Fibroblast of peridontal ligament (primary cell): ENCODE results near the gene MRO.
"Not testable (repeated sequence)": the region's sequence is repeated elsewhere in the genome, so short reads cannot be mapped to it uniquely, and the experiment has no call there.

Experiments
- DNase-seq: peaks from one replicate; pipeline ENCODE4 v3.0.0-alpha.2; 2010; ENCODE audit errors: extremely low read depth

Gene MRO

DNA sequence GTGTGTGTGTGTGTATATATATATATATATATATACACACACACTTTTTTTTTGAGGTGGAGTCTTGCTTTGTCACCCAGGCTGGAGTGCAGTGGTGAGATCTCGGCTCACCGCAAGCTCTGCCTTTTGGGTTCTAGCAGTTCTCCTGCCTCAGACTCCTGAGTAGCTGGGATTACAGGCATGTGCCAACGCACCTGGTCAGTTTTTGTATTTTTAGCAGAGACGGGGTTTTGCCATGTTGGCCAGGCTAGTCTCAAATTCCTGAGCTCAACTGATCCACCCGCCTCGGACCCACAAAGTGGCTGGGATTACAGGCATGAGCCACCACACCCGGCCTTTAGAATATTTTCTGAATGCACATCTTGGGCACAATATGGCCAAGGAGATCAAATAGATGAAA, 13.7 kb upstream of the MRO start:
- DNase-seq, result not testable (repeated sequence)

GRCh38 chr18:50832754-50833153, 12.9 kb upstream of the MRO start:
- DNase-seq, result no peak

- DNase-seq, result no peak
Measured at GRCh38 chr18:50830544-50830943, 10.7 kb upstream of the MRO start.

- no peak for DNase-seq
Measured at GRCh38 chr18:50829644-50830043, 9.8 kb upstream of the MRO start.

- DNase-seq, result no peak
Measured at GRCh38 chr18:50826027-50826426, 6.2 kb upstream of the MRO start.

GRCh38 chr18:50825621-50826020, 5.8 kb upstream of the MRO start:
- no peak for DNase-seq

GRCh38 chr18:50822756-50823155, 2.9 kb upstream of the MRO start:
- no peak for DNase-seq

- no peak for DNase-seq
Measured at GRCh38 chr18:50820901-50821520, 1.2 kb upstream of the MRO start.

GRCh38 chr18:50819027-50819727, 639 bp downstream of the MRO start:
- DNase-seq, result peak; percentile 30

DNA sequence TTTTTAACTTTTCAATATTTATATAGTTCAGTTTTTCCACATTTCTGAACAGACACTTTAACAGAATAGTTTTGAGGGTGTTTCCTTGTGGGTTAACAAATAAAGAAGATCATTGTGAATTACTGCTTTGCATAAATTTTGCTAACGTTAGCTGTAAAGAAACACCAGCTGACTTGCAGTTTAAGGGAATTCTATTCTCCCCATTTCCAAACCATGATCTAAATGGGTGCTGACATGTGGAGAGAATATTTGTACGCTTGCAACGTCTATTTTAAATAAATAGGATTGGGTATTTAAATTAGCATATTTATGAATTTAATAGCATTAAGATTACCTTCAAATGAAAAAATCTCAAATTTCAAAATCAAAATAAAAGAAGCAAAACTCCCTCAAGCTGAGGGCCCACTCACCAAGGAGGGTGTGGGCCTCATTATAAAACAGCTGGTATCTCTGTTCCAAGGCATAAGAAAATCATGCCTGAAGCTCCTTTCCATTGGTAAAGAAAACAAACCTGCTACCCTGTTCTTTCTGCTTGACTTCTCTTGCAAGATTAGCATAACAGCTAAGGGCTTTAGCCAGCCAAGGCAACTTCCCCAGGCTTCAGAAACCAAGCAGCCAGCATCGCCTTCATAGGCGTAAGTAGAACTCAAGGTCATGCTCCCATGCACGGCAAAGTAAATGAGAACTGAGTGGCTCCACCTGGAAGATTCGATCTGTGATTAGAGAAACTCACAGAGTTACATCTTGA, 3.2 kb downstream of the MRO start:
- no peak for DNase-seq

- DNase-seq, result no peak
Measured at GRCh38 chr18:50814395-50814794, 5.4 kb downstream of the MRO start.

- DNase-seq, result no peak
Measured at GRCh38 chr18:50813353-50813752, 6.5 kb downstream of the MRO start.

DNA sequence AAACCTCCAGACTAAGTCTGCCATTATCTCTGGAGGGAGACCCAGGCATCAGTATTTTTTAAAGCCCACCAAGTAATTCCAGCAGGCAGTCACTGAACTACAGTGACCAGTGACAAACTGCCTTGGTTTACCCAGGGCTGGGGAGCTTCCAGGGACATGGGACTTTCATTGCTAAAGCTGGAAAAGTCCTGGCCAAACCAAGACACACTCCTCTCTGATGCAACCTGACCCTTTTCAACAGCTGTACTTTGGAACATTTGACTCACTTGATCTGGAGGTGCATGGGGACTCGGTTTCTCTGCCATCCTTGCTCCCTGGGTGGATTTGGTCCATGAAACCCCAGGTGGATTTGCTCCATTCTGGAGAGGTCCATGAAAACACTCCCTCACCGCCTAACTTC, 7.0 kb downstream of the MRO start:
- DNase-seq, result no peak

DNA sequence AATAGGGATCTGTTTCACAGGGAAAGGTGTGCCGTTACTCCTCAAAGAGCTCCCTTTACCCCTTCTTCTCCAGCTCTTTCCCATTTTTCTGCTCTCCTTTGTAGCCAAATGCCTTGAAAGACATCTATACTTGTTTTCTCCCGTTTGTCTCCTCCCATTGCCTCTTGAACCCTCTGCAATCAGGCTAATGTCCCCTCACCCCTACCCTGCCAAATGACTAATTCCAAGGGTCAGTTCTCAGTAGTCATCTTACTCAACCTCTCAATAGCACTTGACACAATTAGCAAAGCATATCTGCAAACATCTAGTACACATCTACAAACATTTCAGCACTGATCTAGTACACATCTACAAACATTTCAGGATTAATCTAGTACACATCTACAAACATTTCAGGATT, 12.6 kb downstream of the MRO start:
- no peak for DNase-seq

GRCh38 chr18:50806208-50806616, 13.6 kb downstream of the MRO start:
- DNase-seq, result no peak

- no peak for DNase-seq
Measured at GRCh38 chr18:50805732-50806131, 14.1 kb downstream of the MRO start.

GRCh38 chr18:50803592-50803991, 16.2 kb downstream of the MRO start:
- DNase-seq, result no peak

DNA sequence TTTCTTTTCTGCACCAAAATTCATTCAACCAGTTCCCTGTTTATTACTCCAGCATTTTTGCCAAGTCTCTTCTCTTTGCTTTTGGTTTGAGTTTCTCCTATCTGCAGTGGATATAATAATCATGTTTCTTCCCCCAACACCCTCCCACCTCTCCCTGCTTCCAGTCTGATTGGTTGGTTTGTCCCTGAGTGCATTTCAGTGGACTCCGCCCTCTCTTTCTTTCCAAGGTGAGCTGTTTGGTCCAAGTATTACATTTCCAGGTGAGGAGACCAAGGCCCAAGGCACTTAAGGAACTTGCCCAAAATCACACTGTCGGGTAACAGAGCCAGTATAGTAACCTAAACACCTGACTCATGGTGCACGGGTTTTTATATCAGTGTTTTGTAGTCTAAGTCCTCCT, 17.7 kb downstream of the MRO start:
- DNase-seq, result no peak

DNA sequence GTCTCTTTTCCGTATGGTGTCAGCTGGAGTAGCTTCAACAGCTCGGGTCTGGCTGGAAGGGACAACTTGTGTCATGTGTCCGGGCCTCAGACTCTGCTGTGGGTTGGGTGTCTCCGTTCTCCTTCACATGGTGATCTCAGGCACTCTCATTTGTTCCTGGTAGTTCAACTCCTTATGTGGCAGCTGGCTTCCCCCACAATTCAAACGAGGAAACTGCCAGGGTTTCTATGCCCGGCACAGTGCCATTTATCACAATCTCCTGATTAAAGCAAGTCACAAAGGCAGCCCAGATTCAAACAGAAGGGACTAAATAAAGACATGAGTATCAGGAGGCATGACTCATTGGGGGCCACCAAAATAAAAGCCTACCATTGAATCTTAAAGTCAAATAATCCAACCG, 22.7 kb downstream of the MRO start:
- no peak for DNase-seq

DNA sequence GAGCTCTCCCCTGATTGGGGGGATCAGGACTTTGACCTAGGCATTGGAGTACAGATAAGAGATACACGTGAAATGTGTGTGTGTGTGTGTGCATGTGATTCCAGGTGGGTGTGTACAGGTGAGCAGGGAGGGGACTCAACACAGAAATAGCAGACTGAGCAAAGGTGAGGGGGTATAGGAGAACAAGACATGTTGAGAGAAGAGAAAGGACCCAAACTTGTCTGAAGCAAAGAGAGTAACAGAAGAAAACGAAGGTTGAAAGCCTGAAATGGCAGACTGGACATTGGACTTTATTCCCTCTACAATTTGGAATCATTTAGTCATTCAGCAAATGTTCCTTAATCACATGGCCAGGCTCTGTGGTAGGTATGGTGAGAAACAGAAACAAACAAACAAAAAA, 23.3 kb downstream of the MRO start:
- DNase-seq, result no peak

DNA sequence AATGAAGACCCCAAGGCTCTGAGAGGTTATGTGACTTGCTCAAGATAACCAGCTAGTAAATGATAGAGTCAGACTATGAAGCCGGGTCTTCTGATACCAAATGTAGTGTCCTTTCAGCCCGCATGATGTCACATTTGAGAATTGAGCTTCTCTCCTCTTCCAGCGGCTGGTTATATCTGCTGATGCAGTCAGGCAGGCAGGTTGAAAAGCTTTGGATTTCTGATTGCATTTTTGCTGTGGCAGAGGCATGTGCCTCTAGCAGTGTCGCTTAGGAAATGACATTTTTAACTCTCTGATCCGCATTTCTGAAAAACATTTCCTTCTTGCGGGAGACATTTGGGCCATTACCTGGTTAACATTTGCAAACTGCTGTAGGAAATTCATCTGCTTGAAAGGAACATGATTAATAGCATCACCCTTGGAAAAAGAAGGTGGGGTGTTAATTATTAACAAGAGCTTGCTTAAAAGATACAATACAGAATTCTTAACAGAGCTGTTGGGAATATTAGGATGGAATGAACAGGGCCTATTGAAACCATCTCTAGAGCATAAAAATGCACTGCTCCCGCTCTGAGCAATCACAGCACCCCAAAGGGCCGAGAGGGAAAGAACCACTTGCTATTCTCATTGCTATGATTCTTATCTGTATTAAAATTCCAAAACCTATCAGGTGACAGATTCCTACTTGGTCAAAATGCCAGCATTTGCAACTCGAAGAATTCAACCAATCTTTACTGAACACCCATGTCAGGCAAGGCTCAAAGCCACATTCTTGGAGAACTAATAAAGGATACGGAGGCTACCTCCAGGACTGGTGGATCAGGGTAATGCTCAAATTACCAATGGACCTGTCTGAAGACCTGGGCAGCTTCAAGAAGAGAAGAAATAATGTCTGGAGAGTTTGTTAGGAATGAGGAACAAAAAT, 25.9 kb downstream of the MRO start:
- no peak for DNase-seq

DNA sequence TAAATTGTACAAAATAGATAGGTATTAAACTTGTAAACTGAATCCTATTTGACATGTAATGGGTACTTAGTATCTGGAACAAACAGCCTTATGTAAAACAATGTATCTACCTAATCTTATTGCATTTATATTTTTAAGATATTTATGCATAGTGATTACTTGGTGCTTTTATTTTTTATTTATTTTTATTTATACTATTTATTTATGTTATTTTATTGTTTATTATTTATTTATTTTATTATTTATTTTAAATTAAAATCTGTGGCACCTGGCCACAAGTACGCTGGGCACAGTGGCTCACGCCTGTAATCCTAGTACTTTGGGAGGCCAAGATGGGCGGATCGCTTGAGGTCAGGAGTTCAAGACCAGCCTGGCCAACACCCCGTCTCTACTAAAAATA, 26.9 kb downstream of the MRO start:
- DNase-seq, result no peak
